ENCODE measurements around the gene SLC39A6. TPM values are rescaled to one million over a fixed set of nuclear protein-coding genes. Genes with fewer than 3 reads are reported as not detected.

Gene SLC39A6
- total RNA-seq, 1 experiment from 2014 or later = 33.9 TPM

- Histone ChIP-seq H2AK5ac (ENCODE audit: insufficient read length, low read length) (no peak overlapping the region), H3K27me3 (ENCODE audit: insufficient read depth, low read length) (no peaks in the 10 kb centered on the region), H3K23ac (ENCODE audit: insufficient read length, low read depth, low read length) (no peak overlapping the region), H2AFZ (ENCODE audit: low read length) (no peak overlapping the region), H4K20me1 (ENCODE audit: control insufficient read depth, insufficient read depth, insufficient read length) (no peaks in the 10 kb centered on the region), H4K91ac (ENCODE audit: insufficient read length, low read depth, low read length) (no peak overlapping the region), H2BK120ac (ENCODE audit: low read depth, low read length, poor library complexity, severe bottlenecking) (no peak overlapping the region), H3K9me3 (ENCODE audit: control insufficient read depth, low read depth, low read length) (no peaks in the 10 kb centered on the region), H4K5ac (ENCODE audit: insufficient read length, low read depth, low read length) (no peak overlapping the region), H3K56ac (ENCODE audit: insufficient read length, low read depth, low read length) (no peak overlapping the region), H3K27ac (ENCODE audit: insufficient read length, low read depth, low read length) (no peak overlapping the region), H3T11ph (ENCODE audit: low read length) (no peak overlapping the region), H3K4me2 (ENCODE audit: insufficient read depth, insufficient read length, low read length) (no peak overlapping the region), H3K4me1 (ENCODE audit: insufficient read depth, low read length) (no peaks in the 10 kb centered on the region), H2BK15ac (ENCODE audit: low read depth, low read length) (no peak overlapping the region), H3K79me1 (ENCODE audit: insufficient read depth, low read depth, low read length, poor library complexity, severe bottlenecking) (no peaks in the 10 kb centered on the region), H2BK12ac (ENCODE audit: insufficient read length, low read depth, low read length) (no peak overlapping the region), H3K23me2 (ENCODE audit: insufficient read length, low read depth, low read length, poor library complexity, severe bottlenecking) (no peaks in the 10 kb centered on the region), H3K4ac (ENCODE audit: low read depth, low read length) (no peak overlapping the region), H3K9ac (ENCODE audit: extremely low read depth, insufficient read length, low read length) (no peak overlapping the region), H2BK5ac (ENCODE audit: insufficient read length, low read length) (no peak overlapping the region), H4K8ac (replicated peaks; ENCODE audit: insufficient read length, low read depth, low read length) (no peak overlapping the region), H3K14ac (ENCODE audit: insufficient read depth, low read length) (no peak overlapping the region), H3K18ac (ENCODE audit: insufficient read length, low read depth, low read length) (no peak overlapping the region), H3K79me2 (ENCODE audit: insufficient read depth, low read length) (no peaks in the 10 kb centered on the region), H2BK20ac (ENCODE audit: low read depth, low read length, poor library complexity, severe bottlenecking) (no peak overlapping the region)
- Mint-ChIP-seq H3K9me3 (no peaks in the 10 kb centered on the region), H3K36me3 (ENCODE audit: insufficient read depth in 1 of 3, low read depth in 3 of 3) (peaks cover 54 to 91% (median 90%) of the 10 kb centered on the region in 3 experiments), H3K4me3 (no peak overlapping the region; a peak in 1 of 5 replicates), H3K4me1 (no peaks in the 10 kb centered on the region), H3K27ac (no peak overlapping the region), H3K27me3 (ENCODE audit: low read depth) (no peaks in the 10 kb centered on the region)
- TF ChIP-seq CTCF (conservative IDR thresholded peaks at IDR 0.05) = no peak
- DNase-seq = no peak
- WGBS (ENCODE audit: extremely low coverage, insufficient read length, low lambda C conversion rate) = no CpG with 5 or more reads among the region's 5 CpGs
Observed at GRCh38 chr18:36149514-36150289, 20.6 kb upstream of the SLC39A6 start.

Data from H9 (cell line).